ENCODE measurements around the gene RHOH. TPM values are rescaled to one million over a fixed set of nuclear protein-coding genes. Genes with fewer than 3 reads are reported as not detected.
A peak's percentile ranks its signal among the peaks of the same experiment; 100 is the strongest.

Gene RHOH
- total RNA-seq, 1 donor from 2014 or later, result not detected

GRCh38 chr4:40150932-40151331 lies 45.9 kb upstream of the RHOH start:
- TF ChIP-seq EZH2 (IDR thresholded peaks at IDR 0.05; ENCODE audit: insufficient read depth, low read length) (no peak), CTCF (IDR thresholded peaks at IDR 0.05; ENCODE audit: insufficient read depth, low read depth, low read length) (no peak)
- Histone ChIP-seq H3K36me3 (ENCODE audit: insufficient read depth, low read length) (no peaks in the 10 kb centered on the region), H3K4me1 (ENCODE audit: insufficient read depth, low read length) (no peaks in the 10 kb centered on the region), H3K4me3 (ENCODE audit: insufficient read depth, low read depth, low read length) (no peak overlapping the region), H4K20me1 (ENCODE audit: insufficient read depth, low read length) (no peaks in the 10 kb centered on the region), H3K27me3 (ENCODE audit: insufficient read depth, low read length) (no peaks in the 10 kb centered on the region), H2AFZ (ENCODE audit: low read depth, low read length) (no peak overlapping the region), H3K27ac (ENCODE audit: low read depth, low read length) (no peak overlapping the region), H3K9me3 (ENCODE audit: insufficient read depth, low read depth, low read length) (no peaks in the 10 kb centered on the region), H3K4me2 (ENCODE audit: low read length) (no peak overlapping the region), H3K9ac (ENCODE audit: low read length) (no peak overlapping the region), H3K79me2 (ENCODE audit: insufficient read depth, low read length) (no peaks in the 10 kb centered on the region)
- H3K27me3 Mint-ChIP-seq (ENCODE audit: low read depth, unreplicated experiment), result no peaks in the 10 kb centered on the region
- FAIRE-seq (no peak), DNase-seq (ENCODE audit: low read depth) (peak; percentile 10)
- H3K4me1 Mint-ChIP-seq (ENCODE audit: low read depth, unreplicated experiment), result no peaks in the 10 kb centered on the region
- peaks cover 20% of the 10 kb centered on the region for H3K36me3 Mint-ChIP-seq (ENCODE audit: low read depth, unreplicated experiment)
- H3K4me3 Mint-ChIP-seq (ENCODE audit: unreplicated experiment), result no peak overlapping the region
- H3K9me3 Mint-ChIP-seq (ENCODE audit: unreplicated experiment), result peaks cover 3% of the 10 kb centered on the region
- peak overlapping the region; percentile 4 for H3K27ac Mint-ChIP-seq (ENCODE audit: unreplicated experiment)

GRCh38 chr4:40152637-40153036 lies 44.2 kb upstream of the RHOH start:
- no peaks in the 10 kb centered on the region for H3K9me3 ChIP-seq (ENCODE audit: insufficient read depth, low read depth, low read length)
- no peaks in the 10 kb centered on the region for H4K20me1 ChIP-seq (ENCODE audit: insufficient read depth, low read length)
- H3K4me3 ChIP-seq (ENCODE audit: insufficient read depth, low read depth, low read length), result no peak overlapping the region
- H3K9ac ChIP-seq (ENCODE audit: low read length), result no peak overlapping the region
- H3K36me3 ChIP-seq (ENCODE audit: insufficient read depth, low read length), result no peaks in the 10 kb centered on the region
- DNase-seq (ENCODE audit: low read depth) (no peak), FAIRE-seq (no peak)
- Mint-ChIP-seq H3K9me3 (ENCODE audit: unreplicated experiment) (peaks cover 3% of the 10 kb centered on the region), H3K36me3 (ENCODE audit: low read depth, unreplicated experiment) (peaks cover 17% of the 10 kb centered on the region), H3K27ac (ENCODE audit: unreplicated experiment) (no peak overlapping the region), H3K4me1 (ENCODE audit: low read depth, unreplicated experiment) (no peaks in the 10 kb centered on the region), H3K27me3 (ENCODE audit: low read depth, unreplicated experiment) (no peaks in the 10 kb centered on the region), H3K4me3 (ENCODE audit: unreplicated experiment) (no peak overlapping the region)
- H3K4me1 ChIP-seq (ENCODE audit: insufficient read depth, low read length), result no peaks in the 10 kb centered on the region
- H2AFZ ChIP-seq (ENCODE audit: low read depth, low read length), result no peak overlapping the region
- H3K27me3 ChIP-seq (ENCODE audit: insufficient read depth, low read length), result no peaks in the 10 kb centered on the region
- TF ChIP-seq CTCF (IDR thresholded peaks at IDR 0.05; ENCODE audit: insufficient read depth, low read depth, low read length) (no peak), EZH2 (IDR thresholded peaks at IDR 0.05; ENCODE audit: insufficient read depth, low read length) (no peak)
- no peaks in the 10 kb centered on the region for H3K79me2 ChIP-seq (ENCODE audit: insufficient read depth, low read length)
- no peak overlapping the region for H3K4me2 ChIP-seq (ENCODE audit: low read length)
- H3K27ac ChIP-seq (ENCODE audit: low read depth, low read length), result no peak overlapping the region

GRCh38 chr4:40157436-40157835 lies 39.4 kb upstream of the RHOH start:
- H3K27ac ChIP-seq (ENCODE audit: low read depth, low read length), result no peak overlapping the region
- no peak for TF ChIP-seq EZH2 (IDR thresholded peaks at IDR 0.05; ENCODE audit: insufficient read depth, low read length)
- TF ChIP-seq CTCF (IDR thresholded peaks at IDR 0.05; ENCODE audit: insufficient read depth, low read depth, low read length), result no peak
- no peaks in the 10 kb centered on the region for H4K20me1 ChIP-seq (ENCODE audit: insufficient read depth, low read length)
- H3K36me3 ChIP-seq (ENCODE audit: insufficient read depth, low read length), result no peaks in the 10 kb centered on the region
- no peaks in the 10 kb centered on the region for H3K27me3 Mint-ChIP-seq (ENCODE audit: low read depth, unreplicated experiment)
- no peak overlapping the region for H3K9ac ChIP-seq (ENCODE audit: low read length)
- no peak overlapping the region for H2AFZ ChIP-seq (ENCODE audit: low read depth, low read length)
- no peaks in the 10 kb centered on the region for H3K79me2 ChIP-seq (ENCODE audit: insufficient read depth, low read length)
- H3K4me1 ChIP-seq (ENCODE audit: insufficient read depth, low read length), result no peaks in the 10 kb centered on the region
- peaks cover 6% of the 10 kb centered on the region for H3K36me3 Mint-ChIP-seq (ENCODE audit: low read depth, unreplicated experiment)
- H3K9me3 ChIP-seq (ENCODE audit: insufficient read depth, low read depth, low read length), result no peaks in the 10 kb centered on the region
- peaks cover 2% of the 10 kb centered on the region for H3K9me3 Mint-ChIP-seq (ENCODE audit: unreplicated experiment)
- no peak overlapping the region for H3K4me3 Mint-ChIP-seq (ENCODE audit: unreplicated experiment)
- H3K4me2 ChIP-seq (ENCODE audit: low read length), result no peak overlapping the region
- FAIRE-seq (no peak), DNase-seq (ENCODE audit: low read depth) (no peak)
- no peak overlapping the region for H3K4me3 ChIP-seq (ENCODE audit: insufficient read depth, low read depth, low read length)
- H3K27me3 ChIP-seq (ENCODE audit: insufficient read depth, low read length), result no peaks in the 10 kb centered on the region
- no peaks in the 10 kb centered on the region for H3K4me1 Mint-ChIP-seq (ENCODE audit: low read depth, unreplicated experiment)
- H3K27ac Mint-ChIP-seq (ENCODE audit: unreplicated experiment), result no peak overlapping the region

Data from astrocyte (in vitro differentiated cells and primary cell).